ENCODE results near the gene ARHGEF28.

The ARHGEF28 gene

GRCh38 chr5:73957397-73958001 is 331.5 kb downstream of the ARHGEF28 start:
- no peaks in the 10 kb centered on the region for H3K36me3 ChIP-seq (ENCODE audit: insufficient read depth, low read length)
- H3K4me1 ChIP-seq (ENCODE audit: insufficient read depth, low read length), result no peaks in the 10 kb centered on the region
- H3K9me3 ChIP-seq (ENCODE audit: low read length), result no peaks in the 10 kb centered on the region
- no peak overlapping the region for H2AFZ ChIP-seq (ENCODE audit: low read depth, low read length)
- no peak overlapping the region for H3K4me3 ChIP-seq (ENCODE audit: low read length)
- H3K27me3 ChIP-seq (ENCODE audit: insufficient read depth, low read length), result no peaks in the 10 kb centered on the region

GRCh38 chr5:73958037-73958436 is 332.0 kb downstream of the ARHGEF28 start:
- no peak overlapping the region for H2AFZ ChIP-seq (ENCODE audit: low read depth, low read length)
- H3K4me3 ChIP-seq (ENCODE audit: low read length), result no peak overlapping the region
- H3K27me3 ChIP-seq (ENCODE audit: insufficient read depth, low read length), result no peaks in the 10 kb centered on the region

GRCh38 chr5:73960023-73960422 is 334.0 kb downstream of the ARHGEF28 start:
- H3K4me3 ChIP-seq (ENCODE audit: low read length), result no peak overlapping the region
- H3K27me3 ChIP-seq (ENCODE audit: insufficient read depth, low read length), result no peaks in the 10 kb centered on the region
- no peaks in the 10 kb centered on the region for H3K4me1 ChIP-seq (ENCODE audit: insufficient read depth, low read length)
- no peak overlapping the region for H2AFZ ChIP-seq (ENCODE audit: low read depth, low read length)
- no peaks in the 10 kb centered on the region for H3K36me3 ChIP-seq (ENCODE audit: insufficient read depth, low read length)
- H3K9me3 ChIP-seq (ENCODE audit: low read length), result no peaks in the 10 kb centered on the region

More at GRCh38 chr5:73958037-73958436, 332.0 kb downstream of the ARHGEF28 start:
- no peaks in the 10 kb centered on the region for H3K9me3 ChIP-seq (ENCODE audit: low read length)
- H3K36me3 ChIP-seq (ENCODE audit: insufficient read depth, low read length), result no peaks in the 10 kb centered on the region
- H3K4me1 ChIP-seq (ENCODE audit: insufficient read depth, low read length), result no peaks in the 10 kb centered on the region

DNA sequence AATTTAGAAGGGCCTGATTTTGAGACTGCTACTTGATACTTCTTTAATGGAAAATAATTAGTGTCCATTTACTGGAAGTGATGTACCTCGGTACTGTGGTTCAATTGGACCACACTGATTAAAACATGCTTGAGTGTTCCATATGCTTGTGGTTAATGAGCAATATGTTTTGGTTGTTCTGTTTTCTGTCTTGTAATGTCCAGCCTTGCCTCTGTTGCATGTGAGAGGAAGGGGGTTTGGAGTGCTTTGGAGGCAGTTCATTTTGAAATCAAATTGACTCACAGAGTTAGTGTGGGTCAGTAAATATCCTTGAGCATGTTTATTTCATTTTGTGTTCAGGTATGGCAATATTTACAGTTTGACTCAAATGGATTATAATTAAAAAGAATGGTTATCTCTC is 334.4 kb downstream of the ARHGEF28 start:
- Histone ChIP-seq H3K9me3 (ENCODE audit: low read length) (no peaks in the 10 kb centered on the region), H3K27me3 (ENCODE audit: insufficient read depth, low read length) (no peaks in the 10 kb centered on the region), H3K4me1 (ENCODE audit: insufficient read depth, low read length) (no peaks in the 10 kb centered on the region)

GRCh38 chr5:73962801-73963425 is 336.9 kb downstream of the ARHGEF28 start:
- H3K36me3 ChIP-seq (ENCODE audit: insufficient read depth, low read length), result no peaks in the 10 kb centered on the region
- no peaks in the 10 kb centered on the region for H3K4me1 ChIP-seq (ENCODE audit: insufficient read depth, low read length)
- H3K27me3 ChIP-seq (ENCODE audit: insufficient read depth, low read length), result peaks cover 2% of the 10 kb centered on the region
- no peaks in the 10 kb centered on the region for H3K9me3 ChIP-seq (ENCODE audit: low read length)
- no peak overlapping the region for H3K4me3 ChIP-seq (ENCODE audit: low read length)
- H2AFZ ChIP-seq (ENCODE audit: low read depth, low read length), result no peak overlapping the region

More for the DNA sequence above, 334.4 kb downstream of the ARHGEF28 start:
- no peaks in the 10 kb centered on the region for H3K36me3 ChIP-seq (ENCODE audit: insufficient read depth, low read length)
- no peak overlapping the region for H3K4me3 ChIP-seq (ENCODE audit: low read length)
- H2AFZ ChIP-seq (ENCODE audit: low read depth, low read length), result no peak overlapping the region

- no peaks in the 10 kb centered on the region for H3K9me3 ChIP-seq (ENCODE audit: low read length)
These were observed 338.4 kb downstream of the ARHGEF28 start for GRCh38 chr5:73964352-73964865.

GRCh38 chr5:73966451-73966850 is 340.5 kb downstream of the ARHGEF28 start:
- Histone ChIP-seq H3K4me1 (ENCODE audit: insufficient read depth, low read length) (no peaks in the 10 kb centered on the region), H3K27me3 (ENCODE audit: insufficient read depth, low read length) (peaks cover 2% of the 10 kb centered on the region), H3K4me3 (ENCODE audit: low read length) (no peak overlapping the region), H2AFZ (ENCODE audit: low read depth, low read length) (no peak overlapping the region), H3K36me3 (ENCODE audit: insufficient read depth, low read length) (no peaks in the 10 kb centered on the region), H3K9me3 (ENCODE audit: low read length) (no peaks in the 10 kb centered on the region)

More at GRCh38 chr5:73964352-73964865, 338.4 kb downstream of the ARHGEF28 start:
- Histone ChIP-seq H3K4me1 (ENCODE audit: insufficient read depth, low read length) (no peaks in the 10 kb centered on the region), H3K27me3 (ENCODE audit: insufficient read depth, low read length) (peaks cover 2% of the 10 kb centered on the region), H2AFZ (ENCODE audit: low read depth, low read length) (no peak overlapping the region), H3K36me3 (ENCODE audit: insufficient read depth, low read length) (no peaks in the 10 kb centered on the region), H3K4me3 (ENCODE audit: low read length) (no peak overlapping the region)

- no peak overlapping the region for H2AFZ ChIP-seq (ENCODE audit: low read depth, low read length)
- no peaks in the 10 kb centered on the region for H3K9me3 ChIP-seq (ENCODE audit: low read length)
- no peaks in the 10 kb centered on the region for H3K36me3 ChIP-seq (ENCODE audit: insufficient read depth, low read length)
- no peaks in the 10 kb centered on the region for H3K4me1 ChIP-seq (ENCODE audit: insufficient read depth, low read length)
- peaks cover 2% of the 10 kb centered on the region for H3K27me3 ChIP-seq (ENCODE audit: insufficient read depth, low read length)
- H3K4me3 ChIP-seq (ENCODE audit: low read length), result no peak overlapping the region
These were observed 341.4 kb downstream of the ARHGEF28 start for GRCh38 chr5:73967347-73967746.

DNA sequence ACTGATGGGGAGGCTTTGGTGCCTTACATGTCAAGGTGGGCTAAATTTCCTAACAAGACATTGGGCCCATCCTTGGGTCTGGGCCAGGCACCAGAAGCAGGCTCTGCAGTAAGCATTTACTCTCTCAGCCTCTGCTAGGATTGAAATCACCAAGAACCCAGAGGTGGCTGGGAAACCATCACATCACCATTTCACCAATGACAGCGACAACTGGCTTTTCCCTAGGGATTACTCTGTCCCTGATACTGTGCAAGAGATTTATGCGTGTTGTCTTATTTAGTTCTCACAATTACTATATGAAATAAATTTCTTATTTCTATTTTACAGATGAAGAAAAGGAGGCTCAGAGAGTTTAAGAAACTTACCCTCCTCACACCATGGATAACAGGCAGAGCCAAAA is 342.2 kb downstream of the ARHGEF28 start:
- Histone ChIP-seq H3K27me3 (ENCODE audit: insufficient read depth, low read length) (peaks cover 2% of the 10 kb centered on the region), H3K4me3 (ENCODE audit: low read length) (no peak overlapping the region), H2AFZ (ENCODE audit: low read depth, low read length) (no peak overlapping the region), H3K36me3 (ENCODE audit: insufficient read depth, low read length) (no peaks in the 10 kb centered on the region), H3K4me1 (ENCODE audit: insufficient read depth, low read length) (no peaks in the 10 kb centered on the region), H3K9me3 (ENCODE audit: low read length) (no peaks in the 10 kb centered on the region)

- no peaks in the 10 kb centered on the region for H3K4me1 ChIP-seq (ENCODE audit: insufficient read depth, low read length)
- peaks cover 2% of the 10 kb centered on the region for H3K27me3 ChIP-seq (ENCODE audit: insufficient read depth, low read length)
- H3K4me3 ChIP-seq (ENCODE audit: low read length), result no peak overlapping the region
- H3K9me3 ChIP-seq (ENCODE audit: low read length), result no peaks in the 10 kb centered on the region
- H2AFZ ChIP-seq (ENCODE audit: low read depth, low read length), result no peak overlapping the region
- H3K36me3 ChIP-seq (ENCODE audit: insufficient read depth, low read length), result no peaks in the 10 kb centered on the region
These were observed 342.7 kb downstream of the ARHGEF28 start for GRCh38 chr5:73968729-73969128.

- no peak overlapping the region for H3K4me3 ChIP-seq (ENCODE audit: low read length)
- H3K9me3 ChIP-seq (ENCODE audit: low read length), result no peaks in the 10 kb centered on the region
- no peaks in the 10 kb centered on the region for H3K36me3 ChIP-seq (ENCODE audit: insufficient read depth, low read length)
- H3K4me1 ChIP-seq (ENCODE audit: insufficient read depth, low read length), result no peaks in the 10 kb centered on the region
- peaks cover 2% of the 10 kb centered on the region for H3K27me3 ChIP-seq (ENCODE audit: insufficient read depth, low read length)
- H2AFZ ChIP-seq (ENCODE audit: low read depth, low read length), result no peak overlapping the region
These were observed 343.4 kb downstream of the ARHGEF28 start for GRCh38 chr5:73969195-73970036.

- H3K4me1 ChIP-seq (ENCODE audit: insufficient read depth, low read length), result no peaks in the 10 kb centered on the region
- H3K9me3 ChIP-seq (ENCODE audit: low read length), result no peaks in the 10 kb centered on the region
- H3K36me3 ChIP-seq (ENCODE audit: insufficient read depth, low read length), result no peaks in the 10 kb centered on the region
- no peak overlapping the region for H2AFZ ChIP-seq (ENCODE audit: low read depth, low read length)
- H3K4me3 ChIP-seq (ENCODE audit: low read length), result no peak overlapping the region
- peaks cover 2% of the 10 kb centered on the region for H3K27me3 ChIP-seq (ENCODE audit: insufficient read depth, low read length)
These were observed 345.3 kb downstream of the ARHGEF28 start for GRCh38 chr5:73971326-73971725.

DNA sequence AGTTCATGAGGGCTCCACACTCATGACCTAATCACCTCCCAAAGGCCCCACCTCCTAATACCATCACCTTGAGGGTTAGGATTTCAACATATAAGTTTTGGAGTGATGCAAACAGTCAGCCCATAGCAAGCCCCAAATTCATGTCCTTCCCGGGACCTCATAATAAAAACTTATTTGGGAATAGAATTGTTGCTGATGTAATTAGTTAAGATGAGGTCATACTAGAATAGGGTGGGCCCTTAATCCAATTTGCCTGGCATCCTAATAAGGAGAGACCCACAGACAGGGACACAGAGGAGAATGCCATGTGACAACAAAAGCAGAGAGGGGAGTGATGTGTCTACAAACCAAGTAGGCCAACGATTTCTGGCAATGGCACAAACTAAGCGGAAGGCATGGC is 347.1 kb downstream of the ARHGEF28 start:
- Histone ChIP-seq H3K9me3 (ENCODE audit: low read length) (no peaks in the 10 kb centered on the region), H3K27me3 (ENCODE audit: insufficient read depth, low read length) (no peaks in the 10 kb centered on the region), H3K4me1 (ENCODE audit: insufficient read depth, low read length) (no peaks in the 10 kb centered on the region), H2AFZ (ENCODE audit: low read depth, low read length) (no peak overlapping the region), H3K4me3 (ENCODE audit: low read length) (no peak overlapping the region), H3K36me3 (ENCODE audit: insufficient read depth, low read length) (no peaks in the 10 kb centered on the region)

Data from neuron (in vitro differentiated cells).